ENCODE results near the gene SAYSD1.

GRCh38 chr6:39075807-39076622, 39.0 kb downstream of the SAYSD1 start:
- TF ChIP-seq CTCF (IDR thresholded peaks at IDR 0.05; ENCODE audit: low read length) (no peak), EZH2 (optimal IDR thresholded peaks at IDR 0.05; ENCODE audit: low read depth, low read length) (no peak)
